IMR-90 (cell line): ENCODE measurements around the gene PANK4. TPM values are rescaled to one million over a fixed set of nuclear protein-coding genes. Genes with fewer than 3 reads are reported as not detected.

ENCODE experiments used
- ATAC-seq: fragments of 200-7000 bp; cut with Tn5 transposase; 2 replicates; pipeline ENCODE4 v1.9.1; 2020; ENCODE audit warnings: low read depth, mild to moderate bottlenecking, moderate library complexity
- BruUV-seq: library from RNA; stranded (reverse); fragments of 400-500 nt; replicated peaks from 2 replicates; lab custom pipeline; 2021; lab: Mats Ljungman, UMichigan
- CTCF ChIA-PET: fragments of 300-600 bp; formaldehyde crosslinking; extraction: SDS; loops from one replicate; lab custom pipeline; 2021; ENCODE audit warnings: antibody characterized with exemption; lab: Yijun Ruan, JAX
- POLR2A ChIA-PET: fragments of 300-600 bp; sonication (Branson Sonifier 250); formaldehyde crosslinking; loops from one replicate; lab custom pipeline; 2022; ENCODE audit warnings: antibody characterized with exemption; ENCODE audit not compliant: unreplicated experiment; lab: Charles Lee
- DNase-seq: peaks from one replicate; pipeline ENCODE4 v3.0.0; 2013
- H2AFZ ChIP-seq: replicated peaks from 2 replicates; pipeline ENCODE3; 2013; ENCODE audit warnings: low read length, mild to moderate bottlenecking; ENCODE audit not compliant: poor library complexity
- H2AK5ac ChIP-seq: 2 replicates; pipeline ENCODE4 v1.6.1; 2013; ENCODE audit warnings: low read depth, low read length, inconsistent platforms
- H2AK9ac ChIP-seq: replicated peaks from 2 replicates; pipeline ENCODE3; 2013; ENCODE audit warnings: mild to moderate bottlenecking, low read depth, low read length, moderate library complexity; ENCODE audit not compliant: poor library complexity
- H2BK120ac ChIP-seq: 2 replicates; pipeline ENCODE4 v1.6.1; 2013; ENCODE audit warnings: low read depth, low read length, inconsistent platforms
- H2BK15ac ChIP-seq: 3 replicates; pipeline ENCODE4 v1.6.1; 2013; ENCODE audit warnings: low read depth, low read length, inconsistent platforms
- H2BK20ac ChIP-seq: 2 replicates; pipeline ENCODE4 v1.6.1; 2013; ENCODE audit warnings: low read depth, mild to moderate bottlenecking, inconsistent platforms, low read length, moderate library complexity
- H2BK5ac ChIP-seq: 2 replicates; pipeline ENCODE4 v1.6.1; 2013; ENCODE audit warnings: mild to moderate bottlenecking, low read depth, low read length, inconsistent platforms; ENCODE audit not compliant: poor library complexity, severe bottlenecking
- H3K14ac ChIP-seq: replicated peaks from 2 replicates; pipeline ENCODE4 v1.6.1; 2013; ENCODE audit warnings: low read depth, low read length, inconsistent platforms
- H3K18ac ChIP-seq: 2 replicates; pipeline ENCODE4 v1.6.1; 2013; ENCODE audit warnings: low read depth, low read length, control low read depth
- H3K23ac ChIP-seq: 2 replicates; pipeline ENCODE4 v1.6.1; 2013; ENCODE audit warnings: low read depth, low read length, inconsistent platforms
- H3K27ac ChIP-seq: 2 replicates; pipeline ENCODE4 v1.5.1; 2013; ENCODE audit warnings: mild to moderate bottlenecking, control low read depth, low read length; ENCODE audit not compliant: insufficient read depth
- H3K27me3 ChIP-seq: 2 replicates; pipeline ENCODE4 v1.6.1; 2013; ENCODE audit warnings: low read length; ENCODE audit not compliant: control insufficient read depth, insufficient read depth
- H3K36me3 ChIP-seq: 2 replicates; pipeline ENCODE4 v1.6.1; 2013; ENCODE audit warnings: low read length, mixed read lengths; ENCODE audit not compliant: control insufficient read depth, insufficient read depth
- H3K4ac ChIP-seq: 2 replicates; pipeline ENCODE4 v1.6.1; 2013; ENCODE audit warnings: low read depth, low read length, inconsistent platforms
- H3K4me1 ChIP-seq: 2 replicates; pipeline ENCODE4 v1.6.1; 2013; ENCODE audit warnings: low read length, mixed read lengths; ENCODE audit not compliant: control insufficient read depth, insufficient read depth
- H3K4me2 ChIP-seq: 2 replicates; pipeline ENCODE4 v1.6.1; 2013; ENCODE audit warnings: low read depth, mild to moderate bottlenecking, control low read depth, low read length, moderate library complexity
- H3K4me3 ChIP-seq: 2 replicates; pipeline ENCODE4 v1.5.1; 2013; ENCODE audit warnings: low read depth, mild to moderate bottlenecking, control low read depth, low read length, moderate library complexity; ENCODE audit not compliant: insufficient read depth
- H3K56ac ChIP-seq: 2 replicates; pipeline ENCODE4 v1.6.1; 2013; ENCODE audit warnings: low read length, inconsistent platforms; ENCODE audit not compliant: insufficient read depth; ENCODE audit errors: extremely low read depth
- H3K79me1 ChIP-seq, 2 experiments: 2 replicates each; pipeline ENCODE4 v1.6.1; 2013; ENCODE audit warnings: low read length in 2 of 2, inconsistent platforms in 1 of 2, low read depth in 1 of 2
- H3K9ac ChIP-seq: 2 replicates; pipeline ENCODE4 v1.6.1; 2013; ENCODE audit warnings: low read depth, low read length, control low read depth
- H3K9me1 ChIP-seq: 2 replicates; pipeline ENCODE4 v1.6.1; 2013; ENCODE audit warnings: low read length, inconsistent platforms; ENCODE audit not compliant: insufficient read depth
- H3K9me3 ChIP-seq: 2 replicates; pipeline ENCODE4 v1.6.1; 2013; ENCODE audit warnings: low read length; ENCODE audit not compliant: control insufficient read depth, insufficient read depth
- H4K20me1 ChIP-seq: 2 replicates; pipeline ENCODE4 v1.6.1; 2013; ENCODE audit warnings: low read length, inconsistent platforms; ENCODE audit not compliant: insufficient read depth
- H4K5ac ChIP-seq: 2 replicates; pipeline ENCODE4 v1.6.1; 2013; ENCODE audit warnings: mild to moderate bottlenecking, low read depth, low read length, control low read depth
- H4K8ac ChIP-seq, 2 experiments: 2 replicates each; pipeline ENCODE4 v1.6.1; 2013; ENCODE audit warnings: low read depth in 2 of 2, low read length in 2 of 2, control low read depth in 1 of 2, inconsistent platforms in 1 of 2
- H4K91ac ChIP-seq: 2 replicates; pipeline ENCODE4 v1.6.1; 2013; ENCODE audit warnings: low read depth, low read length, inconsistent platforms; ENCODE audit not compliant: insufficient read depth
- BHLHE40 ChIP-seq: fragments of 150-350 bp; IDR thresholded peaks from 2 replicates; pipeline ENCODE4 v1.6.1; 2016; ENCODE audit warnings: mild to moderate bottlenecking, low read depth, low read length
- CEBPB ChIP-seq: IDR thresholded peaks from 2 replicates; pipeline ENCODE4 v1.6.1; 2012; ENCODE audit warnings: low read depth, low read length, improper control_type of control experiment
- CHD1 ChIP-seq: IDR thresholded peaks from 2 replicates; pipeline ENCODE4 v1.6.1; 2012; ENCODE audit warnings: low read depth, low read length, improper control_type of control experiment
- MAFK ChIP-seq: IDR thresholded peaks from 2 replicates; pipeline ENCODE4 v1.6.1; 2012; ENCODE audit warnings: low read depth, low read length, improper control_type of control experiment
- MAZ ChIP-seq: IDR thresholded peaks from 2 replicates; pipeline ENCODE4 v1.6.1; 2012; ENCODE audit warnings: low read depth, mild to moderate bottlenecking, low read length, improper control_type of control experiment, moderate library complexity, borderline replicate concordance
- MXI1 ChIP-seq: IDR thresholded peaks from 2 replicates; pipeline ENCODE4 v1.6.1; 2012; ENCODE audit warnings: low read depth, mild to moderate bottlenecking, low read length, moderate library complexity, borderline replicate concordance
- NFE2L2 ChIP-seq: fragments of 150-350 bp; IDR thresholded peaks from 2 replicates; pipeline ENCODE4 v1.6.1; 2016; ENCODE audit warnings: low read depth, mild to moderate bottlenecking, low read length
- RAD21 ChIP-seq: IDR thresholded peaks from 2 replicates; pipeline ENCODE4 v1.6.1; 2012; ENCODE audit warnings: low read length, improper control_type of control experiment
- RFX5 ChIP-seq: IDR thresholded peaks from 2 replicates; pipeline ENCODE4 v1.8.0; 2012; ENCODE audit warnings: low read depth, mild to moderate bottlenecking, low read length, moderate library complexity
- SMC3 ChIP-seq: fragments of 150-350 bp; IDR thresholded peaks from 2 replicates; pipeline ENCODE4 v1.6.1; 2016; ENCODE audit warnings: low read depth, mild to moderate bottlenecking, antibody characterized with exemption, low read length, moderate library complexity
- USF2 ChIP-seq: fragments of 150-350 bp; IDR thresholded peaks from 2 replicates; pipeline ENCODE4 v1.6.1; 2017; ENCODE audit warnings: mild to moderate bottlenecking, antibody characterized with exemption, low read length, low read depth
- WGBS, 2 experiments: methylation state at CpG; one replicate each; pipeline versions ENCODE4 v1.1.5 to v1.1.7; 2013; ENCODE audit warnings: missing lambda C conversion rate in 2 of 2; ENCODE audit not compliant: insufficient read length in 1 of 2; ENCODE audit errors: extremely low coverage in 2 of 2; 5-methylcytosine and 5-hydroxymethylcytosine counted together
- dilution Hi-C: fragments of 300-500 bp; cut with HindIII; formaldehyde crosslinking; loops from one replicate; pipeline ENCODE4 v1.14.3; 2018; ENCODE audit warnings: low sequenced_read_pairs; ENCODE audit not compliant: unreplicated experiment
- in situ Hi-C: fragments of 300-500 bp; cut with MboI; formaldehyde crosslinking; loops from 3 replicates; pipeline ENCODE4 v1.14.3; 2019; ENCODE audit warnings: low sequenced_read_pairs, inconsistent platforms, mixed read lengths
- intact Hi-C: fragments of 100-400 bp; cut with micrococcal nuclease; formaldehyde crosslinking; loops from 2 replicates; pipeline ENCODE4 v1.10.0; 2022
- polyA plus RNA-seq, 3 experiments: library from polyadenylated mRNA; depleted of rRNA; stranded (reverse); fragments of >200 nt; gene quantifications; 2 replicates each; pipeline ENCODE4 v1.2.3, GENCODE V29; 2012; ENCODE audit warnings: low replicate concordance in 1 of 3
- total RNA-seq: library from RNA; depleted of rRNA; stranded (reverse); fragments of >200 nt; gene quantifications from 2 replicates; pipeline ENCODE4 v1.2.3, GENCODE V29; 2012
- TF ChIP-seq, protein P1 (sequence below): conservative IDR thresholded peaks from 2 replicates; pipeline ENCODE4 v1.5.1; 2012; ENCODE audit warnings: mild to moderate bottlenecking, low read depth, low read length, improper control_type of control experiment
- TF ChIP-seq, protein P2 (sequence below): fragments of 150-350 bp; IDR thresholded peaks from 2 replicates; pipeline ENCODE4 v1.6.1; 2016; ENCODE audit warnings: low read depth, mild to moderate bottlenecking, low read length, moderate library complexity, borderline replicate concordance

The PANK4 gene
- total and polyA plus RNA-seq, 2 of the 4 experiments (the other 2 are of a cell fraction) = 14.0 to 18.5 TPM

DNA sequence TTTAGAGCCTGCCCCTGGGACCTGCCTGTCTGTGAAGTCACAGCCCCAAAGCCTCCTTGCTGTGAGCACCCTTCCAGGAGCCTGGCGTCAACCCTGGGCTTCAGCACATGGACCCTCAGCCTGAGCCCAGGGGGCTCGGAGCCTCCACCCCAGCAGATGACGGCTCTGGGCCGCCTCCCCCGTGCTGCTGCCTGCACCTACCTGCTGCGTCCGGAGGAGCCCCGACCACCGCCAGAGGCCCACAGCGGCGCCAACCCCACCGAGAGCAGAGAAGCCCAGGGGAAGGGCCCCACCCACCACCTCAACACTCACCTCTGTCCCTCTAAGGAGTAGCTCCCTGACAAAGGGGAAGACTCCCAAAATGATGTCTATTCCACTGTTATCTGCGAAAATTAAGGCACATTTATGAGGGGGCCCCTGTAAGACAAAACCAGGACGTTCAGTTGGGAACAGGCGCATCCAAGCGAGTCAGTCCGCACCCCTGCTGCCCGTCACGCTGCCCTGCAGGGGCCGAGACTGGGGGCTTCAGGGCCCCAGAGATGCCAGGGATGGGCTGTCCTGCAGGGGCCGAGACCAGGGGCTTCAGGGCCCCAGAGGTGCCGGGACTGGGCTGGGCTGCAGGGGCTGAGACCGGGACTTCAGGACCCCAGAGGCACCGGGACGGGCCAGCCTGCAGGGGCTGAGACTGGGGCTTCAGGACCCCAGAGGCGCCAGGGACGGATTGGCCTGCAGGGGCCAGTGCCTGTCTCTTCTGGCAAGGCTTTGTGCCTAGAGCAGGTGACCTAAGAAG, 15.8 kb downstream of the PANK4 start:
- H3K4me1 ChIP-seq = no peaks in the 10 kb centered on the region
- H2BK15ac ChIP-seq = no peak overlapping the region
- no peak overlapping the region for H4K5ac ChIP-seq
- in situ Hi-C loops = no loop called here
- 100% methylated on average over 9 of the region's 27 CpGs; no CpG with 5 or more reads in 1 of the 2 experiments for WGBS, 2 experiments
- H2BK120ac ChIP-seq = no peak overlapping the region
- no peak overlapping the region for H3K4me2 ChIP-seq
- no peaks in the 10 kb centered on the region for H3K9me3 ChIP-seq
- no peak overlapping the region for H3K4me3 ChIP-seq
- no peak overlapping the region for H3K56ac ChIP-seq
- no peak overlapping the region for H2BK20ac ChIP-seq
- POLR2A ChIA-PET = no interaction called here
- TF ChIP-seq MAZ (no peak), RFX5 (no peak), NFE2L2 (no peak), RAD21 (no peak), USF2 (no peak), MXI1 (no peak), BHLHE40 (no peak), CHD1 (no peak), MAFK (no peak), SMC3 (no peak), CEBPB (no peak)
- TF ChIP-seq, protein P1, sequence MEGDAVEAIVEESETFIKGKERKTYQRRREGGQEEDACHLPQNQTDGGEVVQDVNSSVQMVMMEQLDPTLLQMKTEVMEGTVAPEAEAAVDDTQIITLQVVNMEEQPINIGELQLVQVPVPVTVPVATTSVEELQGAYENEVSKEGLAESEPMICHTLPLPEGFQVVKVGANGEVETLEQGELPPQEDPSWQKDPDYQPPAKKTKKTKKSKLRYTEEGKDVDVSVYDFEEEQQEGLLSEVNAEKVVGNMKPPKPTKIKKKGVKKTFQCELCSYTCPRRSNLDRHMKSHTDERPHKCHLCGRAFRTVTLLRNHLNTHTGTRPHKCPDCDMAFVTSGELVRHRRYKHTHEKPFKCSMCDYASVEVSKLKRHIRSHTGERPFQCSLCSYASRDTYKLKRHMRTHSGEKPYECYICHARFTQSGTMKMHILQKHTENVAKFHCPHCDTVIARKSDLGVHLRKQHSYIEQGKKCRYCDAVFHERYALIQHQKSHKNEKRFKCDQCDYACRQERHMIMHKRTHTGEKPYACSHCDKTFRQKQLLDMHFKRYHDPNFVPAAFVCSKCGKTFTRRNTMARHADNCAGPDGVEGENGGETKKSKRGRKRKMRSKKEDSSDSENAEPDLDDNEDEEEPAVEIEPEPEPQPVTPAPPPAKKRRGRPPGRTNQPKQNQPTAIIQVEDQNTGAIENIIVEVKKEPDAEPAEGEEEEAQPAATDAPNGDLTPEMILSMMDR = no peak
- TF ChIP-seq, protein P2, sequence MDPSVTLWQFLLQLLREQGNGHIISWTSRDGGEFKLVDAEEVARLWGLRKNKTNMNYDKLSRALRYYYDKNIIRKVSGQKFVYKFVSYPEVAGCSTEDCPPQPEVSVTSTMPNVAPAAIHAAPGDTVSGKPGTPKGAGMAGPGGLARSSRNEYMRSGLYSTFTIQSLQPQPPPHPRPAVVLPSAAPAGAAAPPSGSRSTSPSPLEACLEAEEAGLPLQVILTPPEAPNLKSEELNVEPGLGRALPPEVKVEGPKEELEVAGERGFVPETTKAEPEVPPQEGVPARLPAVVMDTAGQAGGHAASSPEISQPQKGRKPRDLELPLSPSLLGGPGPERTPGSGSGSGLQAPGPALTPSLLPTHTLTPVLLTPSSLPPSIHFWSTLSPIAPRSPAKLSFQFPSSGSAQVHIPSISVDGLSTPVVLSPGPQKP = no peak
- dilution Hi-C loops = no loop called here
- H3K14ac ChIP-seq = no peak overlapping the region
- no peak overlapping the region for H3K9ac ChIP-seq
- peaks cover 0 to 6% of the 10 kb centered on the region in 2 experiments; a peak in 1 of 4 replicates for H3K79me1 ChIP-seq
- no peak overlapping the region for H3K23ac ChIP-seq
- H3K27me3 ChIP-seq = no peaks in the 10 kb centered on the region
- H3K36me3 ChIP-seq = peaks cover 63% of the 10 kb centered on the region
- CTCF ChIA-PET = no interaction called here
- no peak overlapping the region for H3K4ac ChIP-seq
- H3K9me1 ChIP-seq = no peaks in the 10 kb centered on the region
- H4K20me1 ChIP-seq = peaks cover 3% of the 10 kb centered on the region; the same call in 1 of the 2 replicates
- H2AFZ ChIP-seq = no peak overlapping the region
- no peak overlapping the region for H2BK5ac ChIP-seq
- no TSS peak for BruUV-seq
- H4K8ac ChIP-seq = no peak overlapping the region
- no peak overlapping the region for H3K27ac ChIP-seq
- no peak overlapping the region for H4K91ac ChIP-seq
- H3K18ac ChIP-seq = no peak overlapping the region
- no peak for ATAC-seq
- no peak overlapping the region for H2AK5ac ChIP-seq
- DNase-seq = no peak
- intact Hi-C loops = no loop called here
- no peak overlapping the region for H2AK9ac ChIP-seq
